Neuronal stem cell (in vitro differentiated cells): Measurements from ENCODE around the gene GPHN.

Experiments
- DNase-seq: peaks from one replicate; pipeline ENCODE4 v3.0.0-alpha.2; 2013; ENCODE audit warnings: low spot score
- H2AFZ ChIP-seq: one replicate; pipeline ENCODE4 v1.6.1; 2013; ENCODE audit warnings: mild to moderate bottlenecking, low read length, inconsistent platforms
- H2AK5ac ChIP-seq: 2 replicates; pipeline ENCODE4 v1.6.1; 2013; ENCODE audit warnings: low read depth, mild to moderate bottlenecking, inconsistent platforms, low read length, moderate library complexity, mixed read lengths
- H2BK120ac ChIP-seq: 2 replicates; pipeline ENCODE4 v1.6.1; 2013; ENCODE audit warnings: low read depth, mild to moderate bottlenecking, inconsistent platforms, low read length, moderate library complexity, mixed read lengths
- H2BK12ac ChIP-seq: one replicate; pipeline ENCODE4 v1.6.1; 2013; ENCODE audit warnings: low read length, inconsistent platforms
- H2BK15ac ChIP-seq: 2 replicates; pipeline ENCODE4 v1.6.1; 2013; ENCODE audit warnings: mild to moderate bottlenecking, low read length, inconsistent platforms, mixed read lengths
- H2BK5ac ChIP-seq: one replicate; pipeline ENCODE4 v1.6.1; 2013; ENCODE audit warnings: inconsistent platforms, mild to moderate bottlenecking, low read length, moderate library complexity
- H3K14ac ChIP-seq: one replicate; pipeline ENCODE4 v1.6.1; 2013; ENCODE audit warnings: low read length, inconsistent platforms
- H3K18ac ChIP-seq: 2 replicates; pipeline ENCODE4 v1.6.1; 2013; ENCODE audit warnings: low read length, inconsistent platforms
- H3K23ac ChIP-seq: 2 replicates; pipeline ENCODE4 v1.6.1; 2013; ENCODE audit warnings: low read depth, mild to moderate bottlenecking, mixed read lengths, low read length, inconsistent platforms; ENCODE audit not compliant: poor library complexity
- H3K27ac ChIP-seq: replicated peaks from 3 replicates; pipeline ENCODE4 v1.5.1; 2013; ENCODE audit warnings: low read length, inconsistent platforms
- H3K27me3 ChIP-seq, 3 experiments: 2 replicates each; pipeline ENCODE4 v1.6.1; 2013; ENCODE audit warnings: low read length in 3 of 3, mild to moderate bottlenecking in 2 of 3, inconsistent platforms in 1 of 3, low read depth in 1 of 3, mixed read lengths in 1 of 3, moderate library complexity in 1 of 3; ENCODE audit not compliant: control insufficient read depth in 3 of 3, insufficient read depth in 3 of 3
- H3K36me3 ChIP-seq, 2 donors: replicated peaks in 1 of 2; 2 replicates each; pipeline ENCODE4 v1.6.1; 2013; ENCODE audit warnings: low read length in 2 of 2; ENCODE audit not compliant: control insufficient read depth in 2 of 2, insufficient read depth in 2 of 2
- H3K4ac ChIP-seq: 2 replicates; pipeline ENCODE4 v1.6.1; 2013; ENCODE audit warnings: inconsistent platforms, mild to moderate bottlenecking, low read length, moderate library complexity
- H3K4me1 ChIP-seq, 2 donors: 1 replicate in 1 of 2; 2 replicates in 1 of 2; pipeline ENCODE4 v1.6.1; 2013; ENCODE audit warnings: low read length in 2 of 2, low read depth in 1 of 2; ENCODE audit not compliant: control insufficient read depth in 2 of 2, insufficient read depth in 1 of 2
- H3K4me2 ChIP-seq: one replicate; pipeline ENCODE4 v1.6.1; 2013; ENCODE audit warnings: mild to moderate bottlenecking, low read length, inconsistent platforms; ENCODE audit not compliant: insufficient read depth, poor library complexity, severe bottlenecking
- H3K4me3 ChIP-seq, 2 donors: 2 replicates each; pipeline ENCODE4 v1.5.1; 2013; ENCODE audit warnings: low read length in 2 of 2, mild to moderate bottlenecking in 2 of 2, inconsistent platforms in 1 of 2, moderate library complexity in 1 of 2
- H3K79me1 ChIP-seq: one replicate; pipeline ENCODE4 v1.6.1; 2013; ENCODE audit warnings: low read depth, mild to moderate bottlenecking, inconsistent platforms, low read length, moderate library complexity
- H3K9ac ChIP-seq: one replicate; pipeline ENCODE4 v1.6.1; 2013; ENCODE audit warnings: mild to moderate bottlenecking, low read depth, low read length, inconsistent platforms; ENCODE audit not compliant: poor library complexity
- H3K9me3 ChIP-seq, 2 donors: replicated peaks in 1 of 2; 2 replicates each; pipeline versions ENCODE3 to v1.6.1; 2013; ENCODE audit warnings: low read length in 2 of 2, mild to moderate bottlenecking in 2 of 2, inconsistent platforms in 1 of 2, low read depth in 1 of 2, mixed read lengths in 1 of 2, moderate library complexity in 1 of 2; ENCODE audit not compliant: control insufficient read depth in 2 of 2, insufficient read depth in 1 of 2
- H4K8ac ChIP-seq: one replicate; pipeline ENCODE4 v1.6.1; 2013; ENCODE audit warnings: low read depth, mild to moderate bottlenecking, inconsistent platforms, low read length, moderate library complexity
- H4K91ac ChIP-seq: one replicate; pipeline ENCODE4 v1.6.1; 2013; ENCODE audit warnings: low read length, low read depth, mild to moderate bottlenecking, inconsistent platforms; ENCODE audit not compliant: poor library complexity
- WGBS, 2 donors: extraction: QIAGEN DNeasy Blood & Tissue Kit; methylation state at CpG; one replicate each; pipeline ENCODE4 v1.1.7; 2013; ENCODE audit warnings: missing lambda C conversion rate in 2 of 2, mixed read lengths in 1 of 2; ENCODE audit not compliant: insufficient read length in 2 of 2, insufficient replicate concordance in 1 of 2; ENCODE audit errors: extremely low coverage in 2 of 2; 5-methylcytosine and 5-hydroxymethylcytosine counted together

GPHN gene

GRCh38 chr14:66477567-66477966 lies 30.4 kb upstream of the GPHN start:
- Histone ChIP-seq H3K4ac (no peak overlapping the region), H3K9ac (no peak overlapping the region), H3K4me2 (no peak overlapping the region), H3K18ac (no peak overlapping the region), H2AK5ac (no peak overlapping the region), H3K4me3 (no peak overlapping the region), H3K36me3 (no peaks in the 10 kb centered on the region), H3K14ac (no peak overlapping the region), H4K8ac (no peak overlapping the region), H3K9me3 (peaks cover 0 to 2% of the 10 kb centered on the region in 2 donors), H3K79me1 (no peaks in the 10 kb centered on the region), H3K4me1 (no peaks in the 10 kb centered on the region), H2AFZ (no peak overlapping the region), H4K91ac (no peak overlapping the region), H3K27ac (no peak overlapping the region), H3K27me3 (no peaks in the 10 kb centered on the region), H2BK5ac (no peak overlapping the region), H2BK15ac (no peak overlapping the region), H3K23ac (no peak overlapping the region), H2BK12ac (no peak overlapping the region), H2BK120ac (no peak overlapping the region)
- no peak for DNase-seq

- WGBS, 2 donors, result no CpG with 5 or more reads among the region's 2 CpGs
- no peak overlapping the region for H3K4me3 ChIP-seq
- no peak overlapping the region for H3K18ac ChIP-seq
- H4K91ac ChIP-seq, result no peak overlapping the region
- H2AFZ ChIP-seq, result no peak overlapping the region
- H3K14ac ChIP-seq, result no peak overlapping the region
- no peak for DNase-seq
- H3K9ac ChIP-seq, result no peak overlapping the region
- no peaks in the 10 kb centered on the region for H3K4me1 ChIP-seq
- no peaks in the 10 kb centered on the region for H3K27me3 ChIP-seq
- no peak overlapping the region for H2BK5ac ChIP-seq
- H3K4ac ChIP-seq, result no peak overlapping the region
- H2BK120ac ChIP-seq, result no peak overlapping the region
- no peak overlapping the region for H3K27ac ChIP-seq
- H3K79me1 ChIP-seq, result no peaks in the 10 kb centered on the region
- no peak overlapping the region for H4K8ac ChIP-seq
- no peak overlapping the region for H2BK12ac ChIP-seq
- no peak overlapping the region for H2BK15ac ChIP-seq
- H3K9me3 ChIP-seq, result no peaks in the 10 kb centered on the region
- H2AK5ac ChIP-seq, result no peak overlapping the region
- no peaks in the 10 kb centered on the region for H3K36me3 ChIP-seq
- no peak overlapping the region for H3K4me2 ChIP-seq
- no peak overlapping the region for H3K23ac ChIP-seq
Measured at GRCh38 chr14:66482873-66483272, 25.1 kb upstream of the GPHN start.

GRCh38 chr14:66483322-66483721 lies 24.6 kb upstream of the GPHN start:
- no peak overlapping the region for H3K14ac ChIP-seq
- no peak overlapping the region for H2BK120ac ChIP-seq
- no peak overlapping the region for H3K4me3 ChIP-seq
- H2AFZ ChIP-seq, result no peak overlapping the region
- H3K4me2 ChIP-seq, result no peak overlapping the region
- no peaks in the 10 kb centered on the region for H3K9me3 ChIP-seq
- no peaks in the 10 kb centered on the region for H3K79me1 ChIP-seq
- no peaks in the 10 kb centered on the region for H3K4me1 ChIP-seq
- no peak overlapping the region for H2BK15ac ChIP-seq
- WGBS, 2 donors, result no CpG with 5 or more reads among the region's 1 CpG
- no peaks in the 10 kb centered on the region for H3K36me3 ChIP-seq
- H3K9ac ChIP-seq, result no peak overlapping the region
- no peak overlapping the region for H4K8ac ChIP-seq
- no peak overlapping the region for H2BK5ac ChIP-seq
- no peaks in the 10 kb centered on the region for H3K27me3 ChIP-seq
- no peak overlapping the region for H3K23ac ChIP-seq
- no peak overlapping the region for H2AK5ac ChIP-seq
- no peak overlapping the region for H4K91ac ChIP-seq
- no peak for DNase-seq
- H3K27ac ChIP-seq, result no peak overlapping the region
- H3K4ac ChIP-seq, result no peak overlapping the region
- H2BK12ac ChIP-seq, result no peak overlapping the region
- H3K18ac ChIP-seq, result no peak overlapping the region

GRCh38 chr14:66485029-66485428 lies 22.9 kb upstream of the GPHN start:
- H3K4me3 ChIP-seq, result no peak overlapping the region

More at GRCh38 chr14:66485029-66485428, 22.9 kb upstream of the GPHN start:
- H3K23ac ChIP-seq, result no peak overlapping the region
- no peaks in the 10 kb centered on the region for H3K9me3 ChIP-seq
- no peak overlapping the region for H2AK5ac ChIP-seq
- no peaks in the 10 kb centered on the region for H3K36me3 ChIP-seq
- H3K4me2 ChIP-seq, result no peak overlapping the region
- no peak overlapping the region for H3K9ac ChIP-seq
- H3K79me1 ChIP-seq, result no peaks in the 10 kb centered on the region
- H3K4me1 ChIP-seq, result no peaks in the 10 kb centered on the region
- H3K4ac ChIP-seq, result no peak overlapping the region
- no CpG with 5 or more reads among the region's 3 CpGs for WGBS, 2 donors
- H3K27me3 ChIP-seq, result no peaks in the 10 kb centered on the region
- H2BK15ac ChIP-seq, result no peak overlapping the region
- H2AFZ ChIP-seq, result no peak overlapping the region
- H4K8ac ChIP-seq, result no peak overlapping the region
- no peak overlapping the region for H2BK12ac ChIP-seq
- H2BK120ac ChIP-seq, result no peak overlapping the region
- no peak overlapping the region for H3K27ac ChIP-seq
- no peak overlapping the region for H4K91ac ChIP-seq
- H3K14ac ChIP-seq, result no peak overlapping the region
- no peak for DNase-seq
- no peak overlapping the region for H2BK5ac ChIP-seq
- no peak overlapping the region for H3K18ac ChIP-seq
